ENCODE results near the gene TXNRD1.

Gene TXNRD1

DNA sequence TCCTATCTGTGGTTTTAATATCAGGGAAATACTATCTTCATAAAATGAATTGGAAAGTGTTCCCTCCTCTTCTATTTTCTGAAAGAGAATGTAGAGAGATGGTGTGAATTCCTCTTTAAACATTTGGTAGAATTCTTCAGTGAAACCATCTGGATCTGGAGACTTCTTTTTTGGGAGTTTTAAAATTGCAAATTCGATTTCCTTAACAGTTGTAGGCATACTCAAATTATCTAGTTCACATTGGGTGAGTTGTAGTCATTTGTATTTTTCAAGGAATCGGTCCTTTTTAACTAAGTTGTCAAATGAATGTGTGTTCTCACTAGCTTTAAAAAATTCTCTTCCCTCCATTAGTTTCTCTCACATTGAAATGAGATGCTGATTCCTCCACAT is 165.8 kb downstream of the TXNRD1 start:
- TF ChIP-seq, protein P1, sequence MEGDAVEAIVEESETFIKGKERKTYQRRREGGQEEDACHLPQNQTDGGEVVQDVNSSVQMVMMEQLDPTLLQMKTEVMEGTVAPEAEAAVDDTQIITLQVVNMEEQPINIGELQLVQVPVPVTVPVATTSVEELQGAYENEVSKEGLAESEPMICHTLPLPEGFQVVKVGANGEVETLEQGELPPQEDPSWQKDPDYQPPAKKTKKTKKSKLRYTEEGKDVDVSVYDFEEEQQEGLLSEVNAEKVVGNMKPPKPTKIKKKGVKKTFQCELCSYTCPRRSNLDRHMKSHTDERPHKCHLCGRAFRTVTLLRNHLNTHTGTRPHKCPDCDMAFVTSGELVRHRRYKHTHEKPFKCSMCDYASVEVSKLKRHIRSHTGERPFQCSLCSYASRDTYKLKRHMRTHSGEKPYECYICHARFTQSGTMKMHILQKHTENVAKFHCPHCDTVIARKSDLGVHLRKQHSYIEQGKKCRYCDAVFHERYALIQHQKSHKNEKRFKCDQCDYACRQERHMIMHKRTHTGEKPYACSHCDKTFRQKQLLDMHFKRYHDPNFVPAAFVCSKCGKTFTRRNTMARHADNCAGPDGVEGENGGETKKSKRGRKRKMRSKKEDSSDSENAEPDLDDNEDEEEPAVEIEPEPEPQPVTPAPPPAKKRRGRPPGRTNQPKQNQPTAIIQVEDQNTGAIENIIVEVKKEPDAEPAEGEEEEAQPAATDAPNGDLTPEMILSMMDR (IDR thresholded peaks at IDR 0.05; ENCODE audit: unreplicated experiment in 3 of 3) = no peak
- H3K27ac Mint-ChIP-seq = no peak overlapping the region
- peaks cover 27% of the 10 kb centered on the region for H3K27me3 Mint-ChIP-seq (ENCODE audit: low read depth)
- no peak overlapping the region for H3K4me3 Mint-ChIP-seq
- H3K9me3 Mint-ChIP-seq = peaks cover 2% of the 10 kb centered on the region
- no peaks in the 10 kb centered on the region for H3K4me1 Mint-ChIP-seq
- H3K36me3 Mint-ChIP-seq (ENCODE audit: low read depth) = no peaks in the 10 kb centered on the region

DNA sequence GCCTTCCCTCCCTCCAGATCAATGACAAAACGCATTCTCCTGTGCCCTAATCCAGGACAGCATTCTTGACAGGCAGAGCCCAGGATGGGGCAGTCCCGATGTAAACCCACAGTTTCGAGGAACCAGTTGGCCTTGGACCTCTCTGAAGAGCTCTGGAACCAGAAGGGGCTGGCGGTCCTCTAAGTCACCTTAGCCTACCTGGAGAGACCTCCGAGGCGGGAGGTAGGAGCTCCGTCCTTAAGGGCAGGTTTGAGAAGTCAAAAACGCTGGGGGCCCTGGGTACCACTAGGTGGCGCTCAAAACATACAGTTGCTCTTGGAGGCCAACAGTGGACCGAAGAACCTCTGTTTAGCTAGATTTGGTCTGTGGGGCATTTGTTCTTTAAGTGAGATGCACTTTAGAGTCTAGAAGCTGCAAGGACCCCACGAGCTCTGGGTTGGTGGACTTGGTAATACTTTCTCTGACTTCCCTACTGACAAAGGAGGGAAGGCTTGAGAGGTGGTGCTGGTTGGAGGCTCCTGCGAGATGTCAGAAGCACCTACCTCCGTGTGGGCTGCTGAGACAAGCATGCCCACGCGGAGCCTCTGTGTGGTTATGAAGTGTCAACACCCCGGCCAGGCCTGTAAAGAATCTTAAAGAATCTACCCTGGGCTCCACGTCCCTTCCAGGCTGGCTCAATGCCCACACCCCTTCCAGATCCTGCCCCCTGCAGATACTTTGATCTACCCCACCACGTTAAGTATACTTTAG is 166.3 kb downstream of the TXNRD1 start:
- no peak overlapping the region for H3K27ac Mint-ChIP-seq
- no peaks in the 10 kb centered on the region for H3K36me3 Mint-ChIP-seq (ENCODE audit: low read depth)
- TF ChIP-seq, protein P1 (IDR thresholded peaks at IDR 0.05; ENCODE audit: unreplicated experiment in 3 of 3) = peak; percentile 94 to 96 (median 95)
- peak overlapping the region in 1 of 3 experiments; percentile 4 for H3K4me3 Mint-ChIP-seq
- H3K9me3 Mint-ChIP-seq = peaks cover 2% of the 10 kb centered on the region
- H3K4me1 Mint-ChIP-seq = no peaks in the 10 kb centered on the region
- H3K27me3 Mint-ChIP-seq (ENCODE audit: low read depth) = peaks cover 26% of the 10 kb centered on the region

DNA sequence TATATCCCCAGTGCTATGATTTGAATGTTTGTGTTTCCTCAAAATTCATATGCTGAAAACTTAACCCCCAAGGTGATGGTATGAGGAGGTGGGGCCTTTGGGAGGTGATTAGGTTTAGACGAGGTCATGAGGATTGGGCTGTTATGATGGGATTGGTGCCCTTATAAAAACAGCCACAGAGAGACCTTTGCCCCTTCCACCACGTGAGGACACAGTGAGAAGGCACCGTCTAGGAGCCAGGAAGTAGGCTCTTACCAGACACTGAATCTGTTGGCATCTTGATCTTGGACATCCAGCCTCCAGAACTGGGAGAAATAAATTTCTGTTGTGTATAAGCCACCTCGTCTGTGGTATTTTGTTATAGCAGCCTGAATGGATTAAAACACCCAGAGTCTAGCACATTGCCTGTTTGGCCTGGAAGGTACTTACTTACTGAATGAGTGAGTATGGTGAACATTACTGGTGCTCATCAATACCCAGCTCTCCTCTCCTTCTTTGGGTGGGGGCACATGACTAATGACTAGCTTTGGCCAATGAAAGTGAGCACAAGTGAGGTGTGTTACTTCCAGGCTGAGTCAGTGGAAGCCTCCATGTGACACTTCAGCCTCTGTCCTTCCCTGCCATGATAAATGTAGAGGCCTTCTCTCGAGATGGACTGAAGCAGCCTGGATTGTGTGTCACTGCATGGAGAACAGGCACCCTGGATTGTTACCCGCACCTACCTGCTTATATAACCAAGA is 168.7 kb downstream of the TXNRD1 start:
- Mint-ChIP-seq H3K4me1 (peaks cover 4% of the 10 kb centered on the region), H3K27me3 (ENCODE audit: low read depth) (peaks cover 16% of the 10 kb centered on the region), H3K36me3 (ENCODE audit: low read depth) (no peaks in the 10 kb centered on the region), H3K9me3 (peaks cover 2% of the 10 kb centered on the region), H3K4me3 (no peak overlapping the region), H3K27ac (no peak overlapping the region)
- TF ChIP-seq, protein P1 (IDR thresholded peaks at IDR 0.05; ENCODE audit: unreplicated experiment in 3 of 3) = no peak

DNA sequence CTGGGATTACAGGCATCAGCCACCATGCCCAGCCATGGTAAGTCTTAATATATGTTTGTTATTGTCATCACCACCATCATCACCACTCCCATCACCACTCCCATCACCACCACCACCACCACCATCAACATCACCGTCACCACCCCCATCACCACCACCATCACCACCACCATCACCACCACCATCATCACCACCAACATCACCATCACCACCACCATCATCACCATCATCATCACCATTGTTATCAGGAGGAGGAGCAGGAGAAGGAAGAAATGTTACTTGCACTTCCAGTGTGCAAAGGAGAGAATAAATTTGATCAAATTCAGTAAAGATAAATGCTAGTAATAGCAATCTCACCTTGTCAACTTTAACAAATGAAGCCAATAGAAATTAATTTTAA is 169.9 kb downstream of the TXNRD1 start:
- peaks cover 4% of the 10 kb centered on the region for H3K4me1 Mint-ChIP-seq
- TF ChIP-seq, protein P1 (IDR thresholded peaks at IDR 0.05; ENCODE audit: unreplicated experiment in 3 of 3) = no peak
- H3K4me3 Mint-ChIP-seq = no peak overlapping the region
- no peaks in the 10 kb centered on the region for H3K36me3 Mint-ChIP-seq (ENCODE audit: low read depth)
- peaks cover 13% of the 10 kb centered on the region for H3K27me3 Mint-ChIP-seq (ENCODE audit: low read depth)
- H3K9me3 Mint-ChIP-seq = peaks cover 2% of the 10 kb centered on the region
- H3K27ac Mint-ChIP-seq = no peak overlapping the region

DNA sequence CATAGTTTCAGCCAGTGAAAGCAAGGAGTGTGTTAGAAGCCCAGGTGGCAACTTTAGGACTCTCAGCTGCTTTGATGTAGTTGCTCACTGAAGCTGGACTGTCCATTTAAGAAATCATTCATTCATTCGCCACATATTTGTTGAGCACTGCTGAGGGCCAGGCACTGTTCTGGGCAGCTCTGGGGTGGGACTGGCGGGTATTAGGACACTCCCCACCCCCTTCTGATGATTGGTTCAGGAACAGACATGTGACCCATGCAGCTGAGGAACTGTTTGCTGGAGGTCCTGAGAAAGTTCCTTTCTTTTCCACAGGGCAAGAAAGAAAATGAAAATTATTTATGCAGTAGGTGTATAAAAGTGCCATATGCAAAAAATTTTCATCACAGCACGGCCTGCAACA is 170.9 kb downstream of the TXNRD1 start:
- TF ChIP-seq, protein P1 (IDR thresholded peaks at IDR 0.05; ENCODE audit: unreplicated experiment in 3 of 3) = no peak
- Mint-ChIP-seq H3K36me3 (ENCODE audit: low read depth) (no peaks in the 10 kb centered on the region), H3K4me3 (no peak overlapping the region), H3K4me1 (peaks cover 4% of the 10 kb centered on the region), H3K27me3 (ENCODE audit: low read depth) (peaks cover 4% of the 10 kb centered on the region), H3K9me3 (peaks cover 2% of the 10 kb centered on the region), H3K27ac (no peak overlapping the region)
